K562 (cell line): ENCODE measurements around the gene TMEM81. TPM values are rescaled to one million over a fixed set of nuclear protein-coding genes. Genes with fewer than 3 reads are reported as not detected.

Experiments used
- ATAC-seq: fragments of 200-7000 bp; cut with Tn5 transposase; 3 replicates; pipeline ENCODE4 v1.9.1; 2020; ENCODE audit warnings: moderate library complexity
- BruUV-seq: library from RNA; stranded (reverse); fragments of 400-500 nt; replicated peaks from 2 replicates; lab custom pipeline; 2021; lab: Mats Ljungman, UMichigan
- CTCF ChIA-PET: fragments of 300-600 bp; formaldehyde crosslinking; extraction: SDS; loops from one replicate; lab custom pipeline; 2021; ENCODE audit warnings: low intra/inter-chr PET ratio; lab: Yijun Ruan, JAX
- POLR2A ChIA-PET: fragments of 300-600, 350-650 bp; sonication (Branson Sonifier 250); formaldehyde crosslinking; extraction: SDS; loops from one replicate; lab custom pipeline; 2021; ENCODE audit warnings: antibody characterized with exemption, inconsistent platforms; lab: Yijun Ruan, JAX
- DNase-seq, 4 experiments: peaks; one replicate each; pipeline versions ENCODE4 v3.0.0 to v3.0.0-alpha.2; 2011 to 2018; ENCODE audit warnings: low spot score in 3 of 4, mixed read lengths in 3 of 4; ENCODE audit errors: extremely low read depth in 1 of 4
- FAIRE-seq: peaks from 2 replicates; lab custom pipeline; 2011; peaks lifted over from hg19 to GRCh38; lab: Jason Lieb, UNC
- H2AFZ ChIP-seq: 2 replicates; pipeline ENCODE4 v1.6.0; 2011; ENCODE audit warnings: low read depth, low read length, control low read depth, inconsistent platforms
- H3K27ac ChIP-seq: fragments of 200-600 bp; 3 replicates; pipeline ENCODE4 v1.8.0; 2011; ENCODE audit warnings: low read depth, mild to moderate bottlenecking, control low read depth, inconsistent platforms, low read length, moderate library complexity, mixed read lengths; ENCODE audit errors: extremely low read depth
- H3K27me3 ChIP-seq, 2 experiments: fragments of 300-600 bp in 1 of 2; 2 replicates in 1 of 2; 3 replicates in 1 of 2; pipeline versions ENCODE4 v1.6.0 to v1.8.0; 2011; ENCODE audit warnings: inconsistent platforms in 2 of 2, low read length in 2 of 2, mild to moderate bottlenecking in 1 of 2, mixed read lengths in 1 of 2, moderate library complexity in 1 of 2; ENCODE audit not compliant: control insufficient read depth in 2 of 2, insufficient read depth in 2 of 2
- H3K36me3 ChIP-seq: fragments of 300-600 bp; 3 replicates; pipeline ENCODE4 v1.8.0; 2011; ENCODE audit warnings: mild to moderate bottlenecking, low read length, inconsistent platforms; ENCODE audit not compliant: control insufficient read depth, insufficient read depth
- H3K4me1 ChIP-seq, 2 experiments: fragments of 200-600 bp in 1 of 2; replicated peaks in 1 of 2; 2 replicates in 1 of 2; 3 replicates in 1 of 2; pipeline versions ENCODE4 v1.5.1 to v1.8.0; 2011; ENCODE audit warnings: inconsistent platforms in 2 of 2, low read length in 2 of 2, mild to moderate bottlenecking in 1 of 2, mixed read lengths in 1 of 2, moderate library complexity in 1 of 2; ENCODE audit not compliant: control insufficient read depth in 2 of 2, insufficient read depth in 2 of 2
- H3K4me2 ChIP-seq: 2 replicates; pipeline ENCODE4 v1.6.1; 2011; ENCODE audit warnings: low read length, control low read depth, inconsistent platforms, mixed read lengths; ENCODE audit not compliant: insufficient read depth
- H3K4me3 ChIP-seq: fragments of 200-600 bp; sonication (generic), shearing (Covaris generic); 2 replicates; pipeline ENCODE4 v1.5.1; 2016; ENCODE audit warnings: control low read depth, inconsistent platforms
- H3K79me2 ChIP-seq: fragments of 200-600 bp; 3 replicates; pipeline ENCODE4 v1.8.0; 2011; ENCODE audit warnings: low read length, inconsistent platforms; ENCODE audit not compliant: control insufficient read depth, insufficient read depth
- H3K9ac ChIP-seq, 2 experiments: 2 replicates each; pipeline versions ENCODE4 v1.6.0 to v1.6.1; 2011; ENCODE audit warnings: low read depth in 2 of 2, low read length in 2 of 2, control low read depth in 1 of 2, inconsistent platforms in 1 of 2, mild to moderate bottlenecking in 1 of 2, mixed read lengths in 1 of 2; ENCODE audit not compliant: insufficient read depth in 1 of 2
- H3K9me1 ChIP-seq: one replicate; pipeline ENCODE4 v1.6.0; 2011; ENCODE audit warnings: inconsistent platforms, mild to moderate bottlenecking, low read length, moderate library complexity; ENCODE audit not compliant: control insufficient read depth, insufficient read depth
- H3K9me3 ChIP-seq: replicated peaks from 2 replicates; pipeline ENCODE4 v1.5.1; 2011; ENCODE audit warnings: low read depth, low read length, inconsistent platforms; ENCODE audit not compliant: control insufficient read depth, insufficient read depth
- H4K20me1 ChIP-seq: replicated peaks from 2 replicates; pipeline ENCODE4 v1.6.1; 2011; ENCODE audit warnings: low read length, inconsistent platforms, mixed read lengths; ENCODE audit not compliant: control insufficient read depth, insufficient read depth
- BHLHE40 ChIP-seq: IDR thresholded peaks from 2 replicates; pipeline ENCODE4 v1.6.1; 2011; ENCODE audit warnings: low read length, improper control_type of control experiment
- FOXA3 ChIP-seq, 2 experiments: fragments of 450-650 bp in 1 of 2; sonication (generic) in 1 of 2; formaldehyde crosslinking; IDR thresholded peaks in 1 of 2; conservative IDR thresholded peaks in 1 of 2; 2 replicates each; pipeline versions ENCODE4 v1.4.0 to v1.8.0; 2020 to 2022; ENCODE audit warnings: mild to moderate bottlenecking in 2 of 2, missing genetic modification reagents in 1 of 2
- FOXJ3 ChIP-seq: sonication (generic); formaldehyde crosslinking; IDR thresholded peaks from 2 replicates; pipeline ENCODE4 v1.4.0; 2020; ENCODE audit warnings: mild to moderate bottlenecking, missing genetic modification reagents
- HMGXB4 ChIP-seq: sonication (generic); formaldehyde crosslinking; IDR thresholded peaks from 2 replicates; pipeline ENCODE4 v1.8.1; 2023; ENCODE audit warnings: mild to moderate bottlenecking, missing genetic modification reagents
- IRF2 ChIP-seq: sonication (generic); formaldehyde crosslinking; IDR thresholded peaks from 2 replicates; pipeline ENCODE4 v1.8.1; 2022; ENCODE audit warnings: mild to moderate bottlenecking, missing genetic modification reagents
- STAT5B ChIP-seq: fragments of 250-450 bp; sonication (Bioruptor Pico); IDR thresholded peaks from 2 replicates; pipeline ENCODE4 v1.8.0; 2021; ENCODE audit warnings: mild to moderate bottlenecking, inconsistent platforms
- USF2 ChIP-seq: sonication (generic); formaldehyde crosslinking; IDR thresholded peaks from 2 replicates; pipeline ENCODE4 v1.5.0; 2020; ENCODE audit warnings: missing genetic modification reagents
- ZNF121 ChIP-seq: sonication (generic); formaldehyde crosslinking; conservative IDR thresholded peaks from 2 replicates; pipeline ENCODE4 v1.8.0; 2022; ENCODE audit warnings: missing genetic modification reagents
- ZNF239 ChIP-seq: fragments of 250-450 bp; sonication (Bioruptor Pico); IDR thresholded peaks from 2 replicates; pipeline ENCODE4 v1.4.0; 2020; ENCODE audit warnings: mild to moderate bottlenecking
- ZNF408 ChIP-seq: fragments of 250-450 bp; sonication (Bioruptor Pico); IDR thresholded peaks from 2 replicates; pipeline ENCODE4 v1.4.0; 2020; ENCODE audit warnings: low read depth, mild to moderate bottlenecking, moderate library complexity
- ZNF785 ChIP-seq: fragments of 250-450 bp; sonication (Bioruptor Pico); IDR thresholded peaks from 2 replicates; pipeline ENCODE4 v1.4.0; 2020; ENCODE audit warnings: mild to moderate bottlenecking
- WGBS: fragments of 100-300 bp; shearing (Covaris generic); methylation state at CpG from one replicate; pipeline ENCODE4 v1.1.6; 2016; ENCODE audit warnings: low coverage, mixed read lengths; ENCODE audit not compliant: insufficient coverage; ENCODE audit errors: missing lambda C conversion rate; 5-methylcytosine and 5-hydroxymethylcytosine counted together
- in situ Hi-C: fragments of 300-500 bp; cut with MboI; formaldehyde crosslinking; loops from 4 replicates; pipeline ENCODE4 v1.15.0; 2018; ENCODE audit warnings: inconsistent platforms, mixed read lengths
- intact Hi-C: fragments of 100-400 bp; cut with micrococcal nuclease; formaldehyde crosslinking; loops from 2 replicates; pipeline ENCODE4 v1.14.2; 2022
- polyA plus RNA-seq, 8 experiments: library from polyadenylated mRNA; depleted of rRNA in 4 of 8; stranded (reverse) in 5 of 8; unstranded in 3 of 8; fragments of >200 nt; fragmentation: Nextera tagmentation in 2 of 8; fragmentation: Illumina TruSeq in 1 of 8; extraction: Ambion mirVana in 2 of 8; extraction: Trizol in 1 of 8; gene quantifications; 2 replicates each; pipeline versions ENCODE4 v1.2.1 to v1.2.3, GENCODE V29; 2011 to 2014; ENCODE audit warnings: inconsistent platforms in 1 of 8, missing spikeins in 1 of 8
- total RNA-seq, 7 experiments: library from RNA; depleted of rRNA in 6 of 7; stranded (reverse); fragments of >200 nt in 6 of 7; fragmentation: Illumina TruSeq in 2 of 7; extraction: Trizol in 2 of 7; gene quantifications; 2 replicates each; pipeline versions ENCODE4 v1.2.1 to v1.2.3, GENCODE V29; 2011 to 2021; ENCODE audit warnings: low replicate concordance in 1 of 7

TMEM81 gene
- total and polyA plus RNA-seq, 9 of the 15 experiments (the other 6 are each of a cell fraction or from before 2014, with no cell fraction given) = 3.2 to 6.1 (median 4.4) TPM

DNA sequence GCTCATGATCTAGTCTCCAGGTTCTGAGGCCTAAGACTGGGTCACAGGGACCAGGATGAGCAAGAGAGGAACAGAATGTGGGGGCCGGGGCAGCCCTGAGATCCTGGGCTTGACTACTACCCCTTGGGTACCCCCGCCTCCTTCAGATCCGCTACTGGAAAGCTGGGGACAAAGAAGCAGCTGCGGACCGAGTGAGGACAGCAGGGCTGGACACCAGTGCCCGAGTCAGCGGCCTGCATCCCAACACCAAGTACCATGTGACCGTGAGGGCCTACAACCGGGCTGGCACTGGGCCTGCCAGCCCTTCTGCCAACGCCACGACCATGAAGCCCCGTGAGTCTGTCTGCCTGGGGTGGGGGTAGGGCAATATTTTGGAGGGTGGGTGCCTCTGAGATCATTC, 12.5 kb downstream of the TMEM81 start (continued):
- TF ChIP-seq FOXJ3 (CRISPR knock-in tag) (no peak), USF2 (no peak), ZNF408 (no peak)

GRCh38 chr1:205071028-205071409, 13.2 kb downstream of the TMEM81 start:
- CTCF ChIA-PET = no interaction called here
- H3K27me3 ChIP-seq = peaks cover 60 to 89% of the 10 kb centered on the region in 2 experiments

More at GRCh38 chr1:205071028-205071409, 13.2 kb downstream of the TMEM81 start:
- TF ChIP-seq ZNF239 (CRISPR knock-in tag) (no peak), IRF2 (no peak), BHLHE40 (no peak), ZNF121 (CRISPR knock-in tag) (no peak), ZNF785 (no peak), HMGXB4 (CRISPR knock-in tag) (no peak), FOXA3 (CRISPR knock-in tag; conservative IDR thresholded peaks at IDR 0.05 in 1 of 2, IDR thresholded peaks at IDR 0.05 in 1 of 2) (no peak), STAT5B (CRISPR knock-in tag) (no peak)
- TF ChIP-seq, all 486 proteins: peak for 0
- Histone ChIP-seq H4K20me1 (peaks cover 17% of the 10 kb centered on the region; the same call in 1 of the 2 replicates), H3K9ac (no peak overlapping the region), H3K4me3 (no peak overlapping the region), H3K9me1 (no peaks in the 10 kb centered on the region), H3K79me2 (no peaks in the 10 kb centered on the region), H3K9me3 (no peaks in the 10 kb centered on the region), H3K4me1 (peaks cover under 1 to 18% of the 10 kb centered on the region in 2 experiments; a peak in 3 of 5 replicates), H3K4me2 (no peak overlapping the region), H2AFZ (no peak overlapping the region), H3K36me3 (no peaks in the 10 kb centered on the region), H3K27ac (no peak overlapping the region)
- DNase-seq (no peak), FAIRE-seq (no peak), ATAC-seq (no peak)
- in situ Hi-C loops (no loop called here), intact Hi-C loops (no loop called here)
- no TSS peak for BruUV-seq
- POLR2A ChIA-PET = interaction anchor here (0.6 to 1.7 kb wide), 6 partner anchors 8 to 52 kb away, joined by 3 to 6 read pairs (median 4); no protein-coding TSS in a partner anchor
- 0% methylated on average over 2 of the region's 2 CpGs for WGBS
